Activated CD4-positive, alpha-beta T cell treated with anti-CD3 and anti-CD28 coated beads, Interleukin-2, amount 50 U/mL, for 48 hours (primary cell): ENCODE measurements around the gene SLC16A11.
"Not testable (repeated sequence)": the region's sequence is repeated elsewhere in the genome, so short reads cannot be mapped to it uniquely, and the experiment has no call there.

ENCODE experiments used
- DNase-seq, 2 experiments: peaks; one replicate each; pipeline ENCODE4 v3.0.0-alpha.2; 2020

Gene SLC16A11

DNA sequence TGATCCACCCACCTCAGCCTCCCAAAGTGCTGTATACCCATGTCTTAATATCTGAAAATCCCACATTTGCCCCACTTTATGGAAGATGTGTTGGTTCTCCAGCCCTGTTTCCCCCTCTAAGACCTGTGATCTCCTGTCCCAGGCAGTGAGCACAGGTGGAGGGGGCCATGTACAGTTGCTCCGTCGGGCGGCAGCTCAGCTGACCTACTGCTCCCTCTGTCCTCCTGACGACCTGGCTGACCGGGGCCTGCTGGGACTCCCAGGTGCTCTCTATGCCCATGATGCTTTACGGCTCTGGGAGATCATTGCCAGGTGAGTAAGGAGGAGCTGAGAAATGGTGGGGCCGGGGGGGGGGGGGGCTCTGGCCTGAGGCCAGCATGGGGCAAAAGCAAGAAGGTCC, 38.2 kb downstream of the SLC16A11 start:
- no peak for DNase-seq

DNA sequence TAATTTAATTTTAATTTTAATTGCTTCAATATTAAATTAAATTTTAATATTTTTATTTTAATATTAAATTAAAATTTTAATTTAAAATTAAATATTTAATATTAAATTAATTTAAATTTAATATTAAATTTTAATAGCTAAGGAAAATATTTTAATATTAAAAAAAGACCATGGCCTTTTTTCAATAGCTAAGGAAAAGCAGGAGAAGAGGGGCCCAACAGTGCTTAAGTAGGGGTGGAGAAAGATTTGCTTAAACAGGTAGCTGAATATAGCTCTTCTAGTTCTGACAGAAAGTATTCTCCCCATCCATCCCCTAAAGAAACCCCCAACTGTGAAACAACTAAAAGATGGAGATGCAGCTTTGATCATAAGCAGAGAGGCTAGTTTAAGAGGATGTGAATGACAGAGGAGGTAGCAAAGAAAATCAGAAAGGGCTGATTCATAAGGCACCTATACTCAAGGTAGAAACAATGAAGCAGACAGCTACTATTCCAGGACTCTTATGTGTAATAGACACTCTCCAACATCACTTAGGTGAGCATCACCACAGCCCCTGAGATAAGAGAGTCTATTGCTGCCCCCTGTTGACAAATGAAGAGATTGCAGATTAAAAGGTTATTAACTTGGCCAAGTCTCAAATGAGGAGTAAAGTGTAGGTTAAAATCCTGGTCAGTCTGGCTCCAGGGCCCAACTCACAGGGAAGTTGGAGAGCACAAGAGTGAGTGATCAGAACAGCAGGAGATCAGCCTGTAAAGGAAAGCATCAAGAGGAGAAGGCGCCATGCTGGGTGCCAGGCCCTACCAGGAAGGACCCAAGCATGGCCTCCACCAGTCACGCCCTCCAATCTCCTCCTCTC, 39.3 kb downstream of the SLC16A11 start:
- DNase-seq: no peak

DNA sequence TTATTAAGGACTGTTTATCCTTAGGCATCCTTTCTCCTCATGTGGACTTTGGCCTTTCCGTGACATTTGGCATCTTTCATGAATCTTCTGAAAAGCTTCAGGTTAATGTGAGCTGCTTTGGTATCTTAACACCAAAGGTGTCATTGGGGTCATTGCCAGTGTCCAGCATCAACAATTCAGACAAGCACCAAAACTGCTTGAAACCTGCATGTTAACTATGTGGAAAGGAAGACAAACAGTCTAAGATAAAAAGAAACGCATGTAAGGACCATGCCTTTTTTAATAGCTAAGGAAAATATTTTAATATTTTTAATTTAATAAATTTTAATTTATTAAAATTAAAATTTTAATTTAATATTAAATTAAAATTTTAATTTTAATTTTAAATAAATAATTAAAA, 40.1 kb downstream of the SLC16A11 start:
- DNase-seq: no peak

DNA sequence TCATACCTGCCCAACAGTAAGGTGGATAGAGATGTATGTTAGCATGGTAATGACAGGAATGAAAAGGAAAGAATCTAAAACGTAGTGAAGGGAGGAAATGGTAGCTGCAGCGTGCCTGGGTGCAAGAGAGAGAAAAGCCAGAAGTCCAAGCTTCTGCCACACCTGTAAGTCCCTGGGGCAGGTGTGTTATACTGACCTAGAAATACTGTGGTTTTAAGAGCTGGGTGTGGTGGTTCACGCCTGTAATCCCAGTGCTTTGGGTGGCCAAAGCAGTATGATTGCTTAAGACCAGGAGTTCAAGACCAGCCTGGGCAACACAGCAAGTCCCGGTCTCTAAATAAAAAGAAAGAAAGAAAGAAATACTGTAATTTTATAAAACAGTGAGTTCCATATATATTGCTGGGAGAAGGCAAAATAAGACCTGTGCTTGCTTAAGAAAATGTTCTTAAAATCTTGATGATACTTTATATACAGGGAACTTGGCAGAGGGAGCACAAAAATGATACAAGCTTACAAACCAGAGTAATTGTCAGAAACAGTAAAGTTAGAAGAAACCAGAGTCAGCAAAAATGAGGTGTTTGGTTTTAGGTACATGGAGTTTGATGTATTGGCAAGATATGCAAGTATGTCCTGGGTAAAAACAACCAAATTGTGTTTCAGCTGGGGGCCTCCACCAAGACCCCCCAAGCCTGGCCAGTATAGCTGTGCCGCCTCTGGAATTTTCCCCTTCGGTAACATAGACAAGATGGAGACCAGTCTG, 41.4 kb downstream of the SLC16A11 start:
- no peak for DNase-seq

DNA sequence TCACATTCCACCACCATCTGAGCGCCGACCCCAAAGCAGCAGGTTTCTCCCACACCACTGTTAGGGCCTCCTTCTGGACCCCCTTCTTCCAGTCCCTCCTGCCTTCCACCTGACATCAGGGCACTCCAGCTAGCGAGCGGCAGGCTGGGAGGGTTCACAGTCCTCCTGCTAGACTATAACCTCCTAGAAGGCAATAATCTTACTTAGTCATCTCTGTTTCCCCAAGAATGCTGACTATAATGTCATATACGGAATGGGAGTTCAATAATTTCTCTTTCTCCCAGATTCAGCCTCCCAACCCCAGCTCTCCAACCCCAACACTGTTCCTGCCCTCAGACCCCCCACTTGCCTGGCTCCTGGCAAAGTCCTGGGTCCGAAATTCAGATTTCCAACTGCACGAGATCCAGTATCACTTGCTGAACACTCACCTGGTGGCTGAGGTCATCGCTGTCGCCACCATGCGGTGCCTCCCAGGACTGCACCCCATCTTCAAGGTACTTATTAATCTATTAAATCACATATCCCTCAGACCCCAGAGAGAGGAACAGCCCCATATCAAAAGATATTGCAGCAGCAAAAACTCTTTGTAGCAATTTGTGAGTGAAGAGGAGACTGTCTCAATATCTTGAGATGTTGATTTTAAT, 42.5 kb downstream of the SLC16A11 start:
- peak; percentile 63 to 72 for DNase-seq

DNA sequence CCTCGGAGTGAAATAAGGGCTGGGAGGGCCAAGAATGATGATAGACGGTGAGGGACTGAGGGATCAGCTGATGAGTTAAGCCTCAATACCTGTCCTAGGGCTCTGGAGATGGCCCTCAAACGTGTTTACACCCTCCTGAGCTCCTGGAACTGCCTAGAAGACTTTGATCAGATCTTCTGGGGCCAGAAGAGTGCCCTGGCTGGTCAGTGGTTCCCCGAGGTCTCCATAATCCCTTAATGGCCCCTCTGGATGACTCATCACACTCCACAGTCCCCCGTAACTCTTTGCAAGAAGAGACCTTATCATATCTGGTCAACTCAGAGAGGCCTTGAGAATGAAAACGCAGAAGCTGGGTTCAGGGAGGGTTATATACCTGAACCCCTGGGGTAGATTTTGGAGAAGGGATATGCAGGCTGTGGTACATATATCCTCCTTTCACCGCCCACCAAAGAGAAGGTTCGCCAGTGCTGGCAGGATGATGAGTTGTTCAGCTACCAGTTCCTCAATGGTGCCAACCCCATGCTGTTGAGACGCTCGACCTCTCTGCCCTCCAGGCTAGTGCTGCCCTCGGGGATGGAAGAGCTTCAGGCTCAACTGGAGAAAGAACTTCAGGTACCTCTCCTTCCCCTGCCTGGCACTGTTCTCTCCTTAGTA, 44.9 kb downstream of the SLC16A11 start:
- DNase-seq: no peak

DNA sequence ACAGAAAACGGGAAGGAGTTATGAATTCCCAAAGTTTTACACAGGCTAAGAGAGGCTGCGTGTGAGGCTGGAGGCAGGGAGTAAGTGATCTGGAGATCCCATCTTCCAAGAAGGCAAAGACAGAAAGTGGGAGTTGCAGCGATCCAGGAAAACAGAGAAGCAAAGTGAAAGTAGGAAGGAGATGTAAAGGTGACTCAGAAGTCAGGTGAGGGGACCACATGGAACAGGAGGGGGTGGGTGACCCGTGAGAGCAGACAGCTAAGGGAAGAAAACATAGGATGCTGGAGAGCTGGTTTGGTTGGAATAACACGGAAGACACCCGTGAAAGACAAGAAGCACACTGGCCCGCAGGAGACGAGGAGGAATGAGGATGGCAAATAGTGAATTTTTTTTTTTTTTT, 46.7 kb downstream of the SLC16A11 start:
- no peak for DNase-seq

DNA sequence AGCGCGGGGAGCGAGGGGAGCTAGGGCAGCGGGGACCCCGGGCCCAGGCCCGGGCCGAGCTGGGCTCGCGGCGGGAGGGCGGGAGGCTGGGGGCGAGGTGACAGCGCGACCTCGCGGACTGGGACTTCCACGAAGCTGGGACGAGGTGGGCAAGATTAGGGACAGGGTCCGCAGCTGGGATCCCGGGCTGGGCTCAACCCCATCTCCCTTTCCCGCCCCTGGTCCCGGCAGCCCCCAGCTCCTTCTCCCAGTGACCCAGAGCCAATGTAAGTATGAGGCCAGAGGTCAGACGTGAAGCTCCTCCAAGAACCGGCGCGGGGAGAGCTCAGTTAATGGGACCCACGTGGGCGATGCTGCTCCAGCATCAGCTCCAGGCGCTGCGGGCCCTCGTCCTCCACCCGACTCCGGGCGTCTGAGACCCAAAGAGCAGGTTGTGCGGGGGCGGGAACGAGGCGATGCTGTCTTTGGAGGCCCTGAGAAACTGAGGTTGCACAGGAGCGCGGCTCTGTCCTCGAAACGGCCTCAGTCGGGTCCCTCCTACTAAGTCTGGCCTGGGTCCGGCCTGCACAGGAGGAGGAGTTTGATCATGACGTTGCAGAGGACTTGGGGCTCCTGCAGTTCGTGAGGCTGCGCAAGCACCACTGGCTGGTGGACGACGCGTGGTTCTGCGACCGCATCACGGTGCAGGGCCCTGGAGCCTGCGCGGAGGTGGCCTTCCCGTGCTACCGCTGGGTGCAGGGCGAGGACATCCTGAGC, 47.5 kb downstream of the SLC16A11 start:
- no peak for DNase-seq

DNA sequence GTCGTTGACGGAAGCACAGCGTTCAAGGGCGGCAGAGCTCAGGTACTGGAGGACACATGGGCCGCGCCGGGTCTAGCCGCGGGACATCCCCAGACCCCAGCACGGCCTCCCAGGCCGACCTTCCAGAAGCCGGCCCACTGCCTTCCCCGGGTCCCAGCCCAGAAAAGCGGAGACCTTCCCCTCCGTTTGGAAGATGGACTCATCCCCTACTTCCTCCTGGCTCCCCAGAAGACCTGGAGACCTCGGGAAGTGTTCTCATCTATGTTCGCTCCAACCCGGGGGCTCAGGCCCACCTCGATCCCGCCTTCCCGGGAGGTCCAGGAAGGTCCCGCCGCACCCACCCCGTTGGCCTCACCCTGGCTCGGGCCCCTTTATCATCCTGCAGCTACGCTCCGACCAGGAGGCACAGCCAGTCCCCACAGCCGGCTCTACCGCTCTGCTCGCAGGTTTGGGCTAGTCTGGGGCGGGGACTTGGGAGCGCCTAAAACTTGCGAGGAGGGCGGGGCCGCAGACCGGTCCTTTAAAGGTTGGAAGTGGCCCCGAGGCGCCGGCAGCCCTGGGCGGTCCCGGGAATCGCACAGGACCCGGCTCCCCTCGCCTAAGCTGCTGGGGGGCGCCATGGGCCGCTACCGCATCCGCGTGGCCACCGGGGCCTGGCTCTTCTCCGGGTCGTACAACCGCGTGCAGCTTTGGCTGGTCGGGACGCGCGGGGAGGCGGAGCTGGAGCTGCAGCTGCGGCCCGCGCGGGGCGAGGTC, 48.2 kb downstream of the SLC16A11 start, which contains the start of gene ALOX12:
ALOX12 (plus strand) TSS at position 550 of the 756 bp plus-strand sequence; CDS start at position 619, 69 bp downstream.
- DNase-seq: no peak

DNA sequence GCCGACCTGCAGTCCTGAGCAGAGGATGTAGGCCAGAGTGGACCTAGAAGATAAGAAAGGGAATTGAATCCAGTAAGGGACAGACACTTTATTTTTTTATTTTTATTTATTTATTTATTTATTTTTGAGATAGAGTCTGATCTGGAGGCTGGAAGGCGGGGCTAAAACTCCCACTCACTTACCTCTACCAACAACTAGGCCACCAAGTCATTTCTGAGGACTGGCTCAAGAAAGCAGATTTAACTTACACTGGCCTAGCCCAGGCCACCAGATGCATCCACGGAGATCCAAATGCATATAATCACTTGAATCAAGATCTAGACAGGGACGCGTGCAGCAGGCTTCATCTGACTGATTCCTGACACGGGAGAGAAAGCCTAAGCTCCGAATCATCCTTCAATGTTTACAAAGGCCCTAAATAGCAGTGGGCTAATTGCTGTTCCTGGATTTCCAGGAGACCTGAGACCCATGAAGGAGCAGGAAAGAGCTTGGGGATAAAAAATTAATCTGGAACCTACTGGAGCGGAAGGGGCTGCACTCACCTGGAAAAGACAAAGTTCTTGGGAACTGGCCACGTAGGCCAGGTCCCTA, 49.1 kb downstream of the SLC16A11 start:
- no peak for DNase-seq

DNA sequence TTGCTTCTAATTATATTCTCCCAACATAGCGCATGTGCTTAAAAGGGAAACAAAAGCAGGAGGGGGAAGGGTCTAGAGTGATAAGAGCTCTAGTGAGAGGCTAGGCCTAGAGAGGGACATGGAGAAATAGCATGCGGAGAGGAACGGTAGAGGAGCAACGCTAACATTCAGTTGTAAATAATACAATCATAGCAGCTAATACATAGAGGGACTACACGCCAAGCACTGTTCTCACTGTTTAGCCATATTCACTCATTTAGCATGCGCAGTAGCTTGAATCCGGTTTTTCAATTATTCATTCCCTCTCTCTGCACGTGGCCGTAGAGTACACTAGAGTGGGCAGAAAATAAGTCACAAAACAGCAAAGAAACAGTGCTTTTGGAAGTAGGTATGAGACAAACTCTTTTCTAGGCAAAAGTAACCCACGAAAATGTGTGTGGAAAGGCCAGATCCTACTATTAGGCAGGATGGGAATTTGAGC, 49.7 kb downstream of the SLC16A11 start:
- DNase-seq: no peak

DNA sequence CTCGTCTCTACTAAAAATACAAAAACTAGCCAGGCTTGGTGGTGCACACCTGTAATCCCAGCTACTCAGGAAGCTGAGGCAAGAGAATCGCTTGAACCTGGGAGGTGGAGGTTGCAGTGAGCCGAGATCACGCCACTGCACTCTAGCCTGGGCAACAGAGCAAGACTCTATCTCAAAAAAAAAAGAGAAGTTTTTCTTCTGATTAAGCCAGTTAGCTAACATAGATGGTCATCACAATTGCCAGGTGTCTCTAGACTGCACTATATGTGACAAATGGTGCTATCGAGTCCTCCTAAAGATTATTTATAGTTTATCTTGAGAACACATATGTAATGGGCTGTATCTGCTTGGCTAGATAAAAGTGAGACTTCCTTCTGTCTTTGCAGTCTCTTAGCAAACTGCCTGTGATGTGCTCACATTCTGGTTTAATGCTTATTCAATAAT, 50.3 kb downstream of the SLC16A11 start:
- DNase-seq: not testable (repeated sequence)
